K562 (cell line): Measurements from ENCODE around the gene PIGC. TPM values are rescaled to one million over a fixed set of nuclear protein-coding genes. Genes with fewer than 3 reads are reported as not detected.

Experiments used
- ARID3A ChIP-seq: IDR thresholded peaks from 2 replicates; pipeline ENCODE4 v1.6.1; 2012; ENCODE audit warnings: low read depth, low read length, improper control_type of control experiment, borderline replicate concordance
- ESRRA ChIP-seq: fragments of 450-650 bp; IDR thresholded peaks from 2 replicates; pipeline ENCODE4 v1.6.1; 2014; ENCODE audit warnings: low read depth, mild to moderate bottlenecking, moderate library complexity, borderline replicate concordance
- KLF16 ChIP-seq: IDR thresholded peaks from 2 replicates; pipeline ENCODE4 v1.6.1; 2016; ENCODE audit warnings: antibody characterized with exemption
- MEIS2 ChIP-seq: fragments of 450-650 bp; IDR thresholded peaks from 2 replicates; pipeline ENCODE4 v1.6.1; 2014; ENCODE audit warnings: mild to moderate bottlenecking; ENCODE audit not compliant: partially characterized antibody
- MLLT1 ChIP-seq, 2 experiments: fragments of 450-650 bp; IDR thresholded peaks; 2 replicates each; pipeline ENCODE4 v1.6.1; 2016
- RCOR1 ChIP-seq, 2 experiments: IDR thresholded peaks; 2 replicates each; pipeline ENCODE4 v1.6.1; 2012; ENCODE audit warnings: low read depth in 2 of 2, low read length in 2 of 2, borderline replicate concordance in 1 of 2, improper control_type of control experiment in 1 of 2
- SRF ChIP-seq, 2 experiments: fragments of 250-450, 450-650 bp in 1 of 2; sonication (Bioruptor Pico) in 1 of 2; sonication (generic) in 1 of 2; formaldehyde crosslinking; IDR thresholded peaks; 2 replicates each; pipeline versions ENCODE4 v1.5.0 to v1.5.1; 2020 to 2022; ENCODE audit warnings: mild to moderate bottlenecking in 1 of 2, missing genetic modification reagents in 1 of 2
- TCFL5 ChIP-seq: fragments of 250-450 bp; sonication (Bioruptor Pico); conservative IDR thresholded peaks from 2 replicates; pipeline ENCODE4 v1.6.1; 2021; ENCODE audit warnings: mild to moderate bottlenecking, moderate library complexity, matching md5 sums
- TEAD4 ChIP-seq, 2 experiments: sonication (generic) in 1 of 2; formaldehyde crosslinking in 1 of 2; IDR thresholded peaks; 2 replicates each; pipeline versions ENCODE4 v1.6.1 to v1.8.0; 2012 to 2022; ENCODE audit warnings: borderline replicate concordance in 1 of 2, inconsistent platforms in 1 of 2, low read length in 1 of 2, mild to moderate bottlenecking in 1 of 2, missing genetic modification reagents in 1 of 2
- WHSC1 ChIP-seq: IDR thresholded peaks from one replicate; pipeline ENCODE4 v1.6.1; 2012; ENCODE audit warnings: low read length, control low read depth, inconsistent platforms
- ZNF24 ChIP-seq: fragments of 450-650 bp; IDR thresholded peaks from 2 replicates; pipeline ENCODE4 v1.6.1; 2016
- ZNF431 ChIP-seq: sonication (generic); formaldehyde crosslinking; IDR thresholded peaks from 2 replicates; pipeline ENCODE4 v1.8.0; 2022; ENCODE audit warnings: mild to moderate bottlenecking, missing genetic modification reagents
- ZNF609 ChIP-seq: sonication (generic); formaldehyde crosslinking; IDR thresholded peaks from 2 replicates; pipeline ENCODE4 v1.8.1; 2023; ENCODE audit warnings: missing genetic modification reagents, mild to moderate bottlenecking, borderline replicate concordance
- polyA plus RNA-seq, 8 experiments: library from polyadenylated mRNA; depleted of rRNA in 4 of 8; stranded (reverse) in 5 of 8; unstranded in 3 of 8; fragments of >200 nt; fragmentation: Nextera tagmentation in 2 of 8; fragmentation: Illumina TruSeq in 1 of 8; extraction: Ambion mirVana in 2 of 8; extraction: Trizol in 1 of 8; gene quantifications; 2 replicates each; pipeline versions ENCODE4 v1.2.1 to v1.2.3, GENCODE V29; 2011 to 2014; ENCODE audit warnings: inconsistent platforms in 1 of 8, missing spikeins in 1 of 8
- total RNA-seq, 7 experiments: library from RNA; depleted of rRNA in 6 of 7; stranded (reverse); fragments of >200 nt in 6 of 7; fragmentation: Illumina TruSeq in 2 of 7; extraction: Trizol in 2 of 7; gene quantifications; 2 replicates each; pipeline versions ENCODE4 v1.2.1 to v1.2.3, GENCODE V29; 2011 to 2021; ENCODE audit warnings: low replicate concordance in 1 of 7

PIGC gene
- total and polyA plus RNA-seq, 9 of the 15 experiments (the other 6 are each of a cell fraction or from before 2014, with no cell fraction given): 30.5 to 97.9 (median 54.7) TPM

- peak in 1 of 2 experiments; percentile 53; a peak in 1 of 4 replicates for TF ChIP-seq RCOR1 (IDR thresholded peaks at IDR 0.05; ENCODE audit: borderline replicate concordance in 1 of 2, low read depth in 2 of 2, low read length in 2 of 2)
- TF ChIP-seq KLF16: peak; percentile 35; the same call in 1 of the 2 replicates
- peak; percentile 21; the same call in 1 of the 2 replicates for TF ChIP-seq TEAD4 (IDR thresholded peaks at IDR 0.05; ENCODE audit: low read length)
- no peak for TF ChIP-seq TEAD4 (CRISPR knock-in tag; IDR thresholded peaks at IDR 0.05; ENCODE audit: borderline replicate concordance)
- 0 out of 4 replicates have a peak, but pooled peaks of 1 of the 2 experiments have one; percentile 17 for TF ChIP-seq SRF (CRISPR knock-in tag; IDR thresholded peaks at IDR 0.05)
- no peak for TF ChIP-seq ZNF609 (CRISPR knock-in tag)
- peak; percentile 40; the same call in 1 of the 2 replicates for TF ChIP-seq ZNF431 (CRISPR knock-in tag)
- TF ChIP-seq MEIS2: peak; percentile 4
- TF ChIP-seq WHSC1: no peak
- 0 out of 2 replicates have a peak, but pooled peaks have one; percentile 26 for TF ChIP-seq ZNF24
- TF ChIP-seq TCFL5 (CRISPR knock-in tag): no peak
- TF ChIP-seq ARID3A: peak; percentile 99
- TF ChIP-seq ESRRA: 0 out of 2 replicates have a peak, but pooled peaks have one; percentile 21
- TF ChIP-seq MLLT1 (IDR thresholded peaks at IDR 0.05): no peak
- TF ChIP-seq, all 486 proteins: peak for 25
These were observed 14.3 kb downstream of the PIGC start (continued) for GRCh38 chr1:172429331-172430127.
